HepG2 (cell line): Measurements from ENCODE around the gene ELMOD3. TPM values are rescaled to one million over a fixed set of nuclear protein-coding genes. Genes with fewer than 3 reads are reported as not detected.

ENCODE experiments used
- ADNP ChIP-seq: sonication (generic); formaldehyde crosslinking; IDR thresholded peaks from 2 replicates; pipeline ENCODE4 v1.4.0; 2020; ENCODE audit warnings: missing genetic modification reagents
- CEBPG ChIP-seq: IDR thresholded peaks from 2 replicates; pipeline ENCODE4 v1.6.1; 2016
- ETV6 ChIP-seq: sonication (generic); formaldehyde crosslinking; conservative IDR thresholded peaks from 2 replicates; pipeline ENCODE4 v1.4.0; 2020; ENCODE audit warnings: missing genetic modification reagents
- GATAD2A ChIP-seq: IDR thresholded peaks from 2 replicates; pipeline ENCODE4 v1.6.1; 2016
- KAT8 ChIP-seq: IDR thresholded peaks from 2 replicates; pipeline ENCODE4 v1.6.1; 2016; ENCODE audit warnings: missing genetic modification reagents, missing compliant biosample characterization
- KLF13 ChIP-seq: sonication (generic); formaldehyde crosslinking; IDR thresholded peaks from 2 replicates; pipeline ENCODE4 v1.4.0; 2020; ENCODE audit warnings: mild to moderate bottlenecking, missing genetic modification reagents
- KLF9 ChIP-seq: IDR thresholded peaks from 2 replicates; pipeline ENCODE4 v1.6.1; 2016; ENCODE audit warnings: low read depth
- MNT ChIP-seq: fragments of 450-650 bp; IDR thresholded peaks from 2 replicates; pipeline ENCODE4 v1.6.1; 2016
- PCBP1 ChIP-seq: fragments of 200-400 bp; formaldehyde crosslinking; IDR thresholded peaks from 2 replicates; pipeline ENCODE4 v1.6.1; 2017; ENCODE audit warnings: mild to moderate bottlenecking, low read depth, low read length, borderline replicate concordance
- SMAD3 ChIP-seq: sonication (generic); formaldehyde crosslinking; IDR thresholded peaks from 2 replicates; pipeline ENCODE4 v1.4.0; 2020; ENCODE audit warnings: missing genetic modification reagents
- STAT5B ChIP-seq: sonication (generic); formaldehyde crosslinking; IDR thresholded peaks from 2 replicates; pipeline ENCODE4 v1.4.0; 2020; ENCODE audit warnings: missing genetic modification reagents
- TAF15 ChIP-seq: fragments of 200-400 bp; formaldehyde crosslinking; IDR thresholded peaks from one replicate; pipeline ENCODE4 v1.6.1; 2018; ENCODE audit warnings: mild to moderate bottlenecking, low read depth, low read length; ENCODE audit not compliant: poor library complexity, severe bottlenecking
- THRA ChIP-seq: sonication (generic); formaldehyde crosslinking; IDR thresholded peaks from 2 replicates; pipeline ENCODE4 v1.4.0; 2020; ENCODE audit warnings: missing genetic modification reagents, borderline replicate concordance
- ZC3H13 ChIP-seq: sonication (generic); formaldehyde crosslinking; IDR thresholded peaks from 2 replicates; pipeline ENCODE4 v1.8.1; 2023; ENCODE audit warnings: mild to moderate bottlenecking, missing genetic modification reagents, moderate library complexity
- ZKSCAN5 ChIP-seq: sonication (generic); formaldehyde crosslinking; IDR thresholded peaks from 2 replicates; pipeline ENCODE4 v1.5.1; 2020; ENCODE audit warnings: mild to moderate bottlenecking, missing genetic modification reagents
- ZKSCAN8 ChIP-seq: IDR thresholded peaks from 2 replicates; pipeline ENCODE4 v1.6.1; 2016; ENCODE audit warnings: borderline replicate concordance, missing genetic modification reagents, missing compliant biosample characterization
- ZNF24 ChIP-seq: fragments of 450-650 bp; IDR thresholded peaks from 2 replicates; pipeline ENCODE4 v1.6.1; 2017; ENCODE audit warnings: antibody characterized with exemption, mild to moderate bottlenecking
- ZNF30 ChIP-seq: sonication (generic); formaldehyde crosslinking; IDR thresholded peaks from 2 replicates; pipeline ENCODE4 v1.5.0; 2020; ENCODE audit warnings: mild to moderate bottlenecking, missing genetic modification reagents
- ZNF33B ChIP-seq: sonication (generic); formaldehyde crosslinking; IDR thresholded peaks from 2 replicates; pipeline ENCODE4 v1.5.1; 2020; ENCODE audit warnings: mild to moderate bottlenecking, missing genetic modification reagents
- ZNF552 ChIP-seq: sonication (generic); formaldehyde crosslinking; IDR thresholded peaks from 2 replicates; pipeline ENCODE4 v1.9.0; 2022; ENCODE audit warnings: missing genetic modification reagents, mild to moderate bottlenecking, borderline replicate concordance
- ZNF792 ChIP-seq: IDR thresholded peaks from 2 replicates; pipeline ENCODE4 v1.6.1; 2016
- polyA plus RNA-seq, 8 experiments: library from polyadenylated mRNA; depleted of rRNA in 3 of 8; stranded (reverse) in 7 of 8; unstranded in 1 of 8; fragments of >200 nt; fragmentation: Illumina TruSeq in 4 of 8; extraction: Trizol in 4 of 8; gene quantifications; 2 replicates each; pipeline versions ENCODE4 v1.2.1 to v1.2.3, GENCODE V29; 2011 to 2016; ENCODE audit warnings: low read depth in 4 of 8, missing spikeins in 1 of 8, mixed read lengths in 1 of 8; ENCODE audit not compliant: insufficient read depth in 1 of 8
- total RNA-seq, 5 experiments: library from RNA; depleted of rRNA; stranded (reverse); fragments of >200 nt; fragmentation: Illumina TruSeq; extraction: Trizol; gene quantifications; 2 replicates each; pipeline ENCODE4 v1.2.3, GENCODE V29; 2016; ENCODE audit warnings: low read depth in 1 of 5
- TF ChIP-seq, protein P1 (sequence below): conservative IDR thresholded peaks from 2 replicates; pipeline ENCODE4 v1.6.1; 2018; ENCODE audit warnings: missing genetic modification reagents
- TF ChIP-seq, protein P2 (sequence below): sonication (generic); formaldehyde crosslinking; IDR thresholded peaks from 2 replicates; pipeline ENCODE4 v1.4.0; 2020; ENCODE audit warnings: missing genetic modification reagents, borderline replicate concordance

The ELMOD3 gene
- total and polyA plus RNA-seq, 2 of the 13 experiments (the other 11 are each of a cell fraction or from before 2014, with no cell fraction given): 13.3 to 19.5 TPM

DNA sequence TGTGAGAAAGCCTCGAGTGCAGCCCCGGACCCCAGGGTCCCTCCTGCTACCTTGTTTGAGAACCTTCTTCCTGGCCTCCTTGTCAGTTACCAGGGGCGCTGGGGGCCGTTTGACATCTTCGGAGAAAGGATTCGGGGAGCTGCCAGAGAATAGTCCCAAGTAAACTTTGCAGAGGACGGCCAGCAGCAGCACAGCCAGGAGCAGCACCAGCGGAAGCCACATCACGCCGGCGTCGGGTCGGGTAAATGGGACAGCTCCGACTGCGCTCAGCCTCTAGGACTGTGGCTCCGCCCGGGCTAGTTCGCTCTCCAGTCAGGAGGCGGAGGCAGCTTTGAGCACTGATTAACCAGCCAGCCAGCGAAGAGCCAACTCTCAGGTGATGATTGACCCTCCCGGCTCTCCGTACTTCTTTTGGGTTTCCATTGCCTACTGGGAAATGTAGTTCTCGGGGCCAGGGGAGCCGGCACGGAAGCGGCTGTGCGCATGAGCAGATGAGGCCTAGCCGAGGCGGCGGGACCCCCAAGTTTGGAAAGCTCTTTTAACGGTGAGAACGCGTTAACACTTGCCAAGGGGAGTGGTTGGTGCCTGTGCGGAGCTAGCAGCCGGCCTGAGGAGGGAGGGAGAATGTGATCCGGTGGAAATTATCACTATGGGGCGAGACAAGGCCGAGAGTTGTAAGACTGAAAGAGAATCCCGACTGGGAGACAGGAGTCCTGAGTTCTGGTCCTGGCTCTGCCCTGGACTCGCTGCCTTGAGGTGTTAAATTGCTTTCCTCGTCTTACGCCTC, at the start of gene ELMOD3, which contains the start of gene RETSAT (continued):
- TF ChIP-seq MNT (no peak), THRA (CRISPR knock-in tag) (peak; percentile 69), GATAD2A (peak; percentile 86), TAF15 (peak; percentile 42), ZKSCAN8 (no peak), ETV6 (CRISPR knock-in tag) (peak; percentile 24; the same call in 1 of the 2 replicates), ZKSCAN5 (CRISPR knock-in tag) (no peak), KLF13 (no peak), STAT5B (0 out of 2 replicates have a peak, but pooled peaks have one; percentile 59), CEBPG (peak; percentile 24; the same call in 1 of the 2 replicates), SMAD3 (CRISPR knock-in tag) (peak; percentile 91), ZNF552 (peak; percentile 77; the same call in 1 of the 2 replicates), ZNF33B (CRISPR knock-in tag) (peak; percentile 80; the same call in 1 of the 2 replicates), PCBP1 (peak; percentile 87; the same call in 1 of the 2 replicates), ADNP (no peak), ZNF30 (CRISPR knock-in tag) (0 out of 2 replicates have a peak, but pooled peaks have one; percentile 20), ZC3H13 (CRISPR knock-in tag) (peak; percentile 43; the same call in 1 of the 2 replicates), ZNF24 (0 out of 2 replicates have a peak, but pooled peaks have one; percentile 4), KAT8 (CRISPR knock-in tag) (peak; percentile 96), ZNF792 (peak; percentile 94), KLF9 (peak; percentile 58)
- TF ChIP-seq, protein P1, sequence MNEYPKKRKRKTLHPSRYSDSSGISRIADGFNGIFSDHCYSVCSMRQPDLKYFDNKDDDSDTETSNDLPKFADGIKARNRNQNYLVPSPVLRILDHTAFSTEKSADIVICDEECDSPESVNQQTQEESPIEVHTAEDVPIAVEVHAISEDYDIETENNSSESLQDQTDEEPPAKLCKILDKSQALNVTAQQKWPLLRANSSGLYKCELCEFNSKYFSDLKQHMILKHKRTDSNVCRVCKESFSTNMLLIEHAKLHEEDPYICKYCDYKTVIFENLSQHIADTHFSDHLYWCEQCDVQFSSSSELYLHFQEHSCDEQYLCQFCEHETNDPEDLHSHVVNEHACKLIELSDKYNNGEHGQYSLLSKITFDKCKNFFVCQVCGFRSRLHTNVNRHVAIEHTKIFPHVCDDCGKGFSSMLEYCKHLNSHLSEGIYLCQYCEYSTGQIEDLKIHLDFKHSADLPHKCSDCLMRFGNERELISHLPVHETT (CRISPR knock-in tag): 0 out of 2 replicates have a peak, but pooled peaks have one; percentile 52
- TF ChIP-seq, protein P2, sequence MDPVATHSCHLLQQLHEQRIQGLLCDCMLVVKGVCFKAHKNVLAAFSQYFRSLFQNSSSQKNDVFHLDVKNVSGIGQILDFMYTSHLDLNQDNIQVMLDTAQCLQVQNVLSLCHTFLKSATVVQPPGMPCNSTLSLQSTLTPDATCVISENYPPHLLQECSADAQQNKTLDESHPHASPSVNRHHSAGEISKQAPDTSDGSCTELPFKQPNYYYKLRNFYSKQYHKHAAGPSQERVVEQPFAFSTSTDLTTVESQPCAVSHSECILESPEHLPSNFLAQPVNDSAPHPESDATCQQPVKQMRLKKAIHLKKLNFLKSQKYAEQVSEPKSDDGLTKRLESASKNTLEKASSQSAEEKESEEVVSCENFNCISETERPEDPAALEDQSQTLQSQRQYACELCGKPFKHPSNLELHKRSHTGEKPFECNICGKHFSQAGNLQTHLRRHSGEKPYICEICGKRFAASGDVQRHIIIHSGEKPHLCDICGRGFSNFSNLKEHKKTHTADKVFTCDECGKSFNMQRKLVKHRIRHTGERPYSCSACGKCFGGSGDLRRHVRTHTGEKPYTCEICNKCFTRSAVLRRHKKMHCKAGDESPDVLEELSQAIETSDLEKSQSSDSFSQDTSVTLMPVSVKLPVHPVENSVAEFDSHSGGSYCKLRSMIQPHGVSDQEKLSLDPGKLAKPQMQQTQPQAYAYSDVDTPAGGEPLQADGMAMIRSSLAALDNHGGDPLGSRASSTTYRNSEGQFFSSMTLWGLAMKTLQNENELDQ: 0 out of 2 replicates have a peak, but pooled peaks have one; percentile 47
